Tibial nerve (tissue), 4 donors: ENCODE measurements around the gene SRRM2. TPM values are rescaled to one million over a fixed set of nuclear protein-coding genes. Genes with fewer than 3 reads are reported as not detected.

ENCODE experiments used
- DNase-seq, 2 donors: peaks; one replicate each; pipeline ENCODE4 v3.0.0-alpha.2; 2019; ENCODE audit warnings: low spot score in 2 of 2
- H3K27ac ChIP-seq, 4 donors: fragments of 200-600 bp; sonication (generic) in 3 of 4; one replicate each; pipeline ENCODE4 v1.5.1; 2017 to 2019; ENCODE audit warnings: mild to moderate bottlenecking in 1 of 4
- H3K27me3 ChIP-seq, 2 donors: fragments of 200-600 bp; sonication (generic) in 1 of 2; one replicate each; pipeline versions ENCODE4 v1.5.1 to v1.6.0; 2017 to 2019
- H3K36me3 ChIP-seq, 3 donors: fragments of 200-600 bp; sonication (generic); one replicate each; pipeline ENCODE4 v1.5.1; 2018 to 2019
- H3K4me1 ChIP-seq, 4 donors: fragments of 200-600 bp; sonication (generic) in 3 of 4; one replicate each; pipeline ENCODE4 v1.5.1; 2017 to 2019
- H3K4me3 ChIP-seq, 4 donors: fragments of 200-600 bp; sonication (generic) in 3 of 4; one replicate each; pipeline ENCODE4 v1.5.1; 2017 to 2019; ENCODE audit warnings: mild to moderate bottlenecking in 1 of 4, moderate library complexity in 1 of 4
- H3K9me3 ChIP-seq, 4 donors: fragments of 200-600 bp; sonication (generic) in 3 of 4; one replicate each; pipeline ENCODE4 v1.5.1; 2017 to 2019
- CTCF ChIP-seq, 5 experiments: fragments of 200-600 bp in 3 of 5; fragments of 450-650 bp in 2 of 5; sonication (generic) in 3 of 5; IDR thresholded peaks; one replicate each; pipeline ENCODE4 v1.5.1; 2016 to 2019; ENCODE audit warnings: antibody characterized with exemption in 5 of 5, mild to moderate bottlenecking in 3 of 5, moderate library complexity in 2 of 5
- EP300 ChIP-seq, 2 donors: sonication (generic); formaldehyde crosslinking; IDR thresholded peaks; one replicate each; pipeline ENCODE4 v1.6.1; 2017; ENCODE audit warnings: antibody characterized with exemption in 2 of 2, mild to moderate bottlenecking in 1 of 2
- POLR2A ChIP-seq, 2 donors: fragments of 450-650 bp; IDR thresholded peaks; one replicate each; pipeline ENCODE4 v1.6.1; 2017; ENCODE audit warnings: antibody characterized with exemption in 2 of 2, mild to moderate bottlenecking in 2 of 2, moderate library complexity in 2 of 2
- WGBS, 2 donors: methylation state at CpG; one replicate each; pipeline ENCODE4 v1.1.5; 2018; 5-methylcytosine and 5-hydroxymethylcytosine counted together
- total RNA-seq, 4 donors: library from RNA; depleted of rRNA; stranded (reverse); fragments of >200 nt; gene quantifications; one replicate each; pipeline ENCODE4 v1.1.0, GENCODE V29; 2016

Gene SRRM2
- total RNA-seq, 4 donors from 2014 or later, result 843 to 1,374 (median 886) TPM

- H3K27ac ChIP-seq, result no peak overlapping the region
Observed at GRCh38 chr16:2711370-2712062, 40.9 kb upstream of the SRRM2 start.

GRCh38 chr16:2712063-2712441 lies 40.4 kb upstream of the SRRM2 start:
- H3K9me3 ChIP-seq, result no peaks in the 10 kb centered on the region
- peaks cover 0 to 4% of the 10 kb centered on the region in 2 donors for H3K27me3 ChIP-seq
- TF ChIP-seq EP300 (IDR thresholded peaks at IDR 0.05) (no peak), CTCF (IDR thresholded peaks at IDR 0.05) (no peak), POLR2A (IDR thresholded peaks at IDR 0.05) (no peak)
- 66 to 77% methylated on average over 12 to 14 of the region's 14 CpGs for WGBS, 2 donors
- H3K4me1 ChIP-seq, result peaks cover 0 to 9% (median 0%) of the 10 kb centered on the region in 4 donors
- H3K4me3 ChIP-seq, result no peak overlapping the region
- DNase-seq, result no peak
- H3K36me3 ChIP-seq, result peaks cover 0 to 34% (median 2%) of the 10 kb centered on the region in 3 donors
- H3K27ac ChIP-seq, result no peak overlapping the region

More at GRCh38 chr16:2711370-2712062, 40.9 kb upstream of the SRRM2 start:
- Histone ChIP-seq H3K4me1 (peaks cover 0 to 9% (median 0%) of the 10 kb centered on the region in 4 donors), H3K27me3 (peaks cover 0 to 4% of the 10 kb centered on the region in 2 donors), H3K36me3 (peaks cover 0 to 39% (median 2%) of the 10 kb centered on the region in 3 donors), H3K9me3 (no peaks in the 10 kb centered on the region), H3K4me3 (no peak overlapping the region)
- TF ChIP-seq CTCF (IDR thresholded peaks at IDR 0.05) (no peak), POLR2A (IDR thresholded peaks at IDR 0.05) (no peak), EP300 (IDR thresholded peaks at IDR 0.05) (no peak)
- 51 to 59% methylated on average over 18 to 20 of the region's 22 CpGs for WGBS, 2 donors
- no peak for DNase-seq

GRCh38 chr16:2712546-2712945 lies 39.9 kb upstream of the SRRM2 start:
- no peak for DNase-seq

GRCh38 chr16:2713523-2713922 lies 38.9 kb upstream of the SRRM2 start:
- Histone ChIP-seq H3K4me3 (no peak overlapping the region), H3K27me3 (peaks cover 0 to 4% of the 10 kb centered on the region in 2 donors), H3K36me3 (peaks cover 0 to 19% (median 0%) of the 10 kb centered on the region in 3 donors), H3K27ac (no peak overlapping the region), H3K4me1 (peaks cover 0 to 9% (median 0%) of the 10 kb centered on the region in 4 donors), H3K9me3 (no peaks in the 10 kb centered on the region)
- TF ChIP-seq CTCF (IDR thresholded peaks at IDR 0.05) (no peak), EP300 (IDR thresholded peaks at IDR 0.05) (no peak), POLR2A (IDR thresholded peaks at IDR 0.05) (no peak)
- 70 to 80% methylated on average over 14 of the region's 14 CpGs for WGBS, 2 donors
- DNase-seq, result no peak

More at GRCh38 chr16:2712546-2712945, 39.9 kb upstream of the SRRM2 start:
- peaks cover 0 to 4% of the 10 kb centered on the region in 2 donors for H3K27me3 ChIP-seq
- WGBS, 2 donors, result 78% methylated on average over 21 of the region's 21 CpGs
- peaks cover 0 to 9% (median 0%) of the 10 kb centered on the region in 4 donors for H3K4me1 ChIP-seq
- H3K9me3 ChIP-seq, result no peaks in the 10 kb centered on the region
- peaks cover 0 to 29% (median 2%) of the 10 kb centered on the region in 3 donors for H3K36me3 ChIP-seq
- H3K27ac ChIP-seq, result no peak overlapping the region
- no peak for TF ChIP-seq POLR2A (IDR thresholded peaks at IDR 0.05)
- no peak for TF ChIP-seq EP300 (IDR thresholded peaks at IDR 0.05)
- no peak for TF ChIP-seq CTCF (IDR thresholded peaks at IDR 0.05)
- H3K4me3 ChIP-seq, result no peak overlapping the region
